ENCODE measurements around the gene ARHGEF16.

Gene ARHGEF16

DNA sequence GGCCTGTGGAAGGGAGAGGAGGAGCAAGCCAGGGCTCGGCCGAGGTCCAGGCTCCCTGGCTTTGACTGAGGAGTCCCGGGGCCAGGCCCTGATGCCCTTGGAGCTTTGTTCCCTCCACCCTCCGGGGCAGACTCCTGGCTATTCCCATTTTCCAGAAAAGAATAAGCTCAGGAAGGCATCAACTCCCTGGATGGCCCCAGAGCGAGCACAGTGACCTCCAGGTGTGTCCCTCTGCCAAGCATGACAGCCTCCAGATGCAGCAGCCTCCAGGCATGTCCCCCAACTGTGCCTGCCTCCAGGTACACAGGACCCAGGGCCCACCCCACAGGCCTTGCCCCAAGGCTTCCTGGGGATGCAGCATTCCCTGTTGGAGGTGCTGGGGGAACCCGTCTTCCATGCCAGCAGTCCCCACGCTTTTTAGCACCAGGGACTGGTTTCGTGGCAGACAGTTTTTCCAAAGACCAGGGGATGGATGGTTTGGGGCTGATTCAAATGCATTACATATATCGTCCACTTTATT, 15.7 kb upstream of the ARHGEF16 start:
- no peak for DNase-seq (ENCODE audit: low read depth)

DNA sequence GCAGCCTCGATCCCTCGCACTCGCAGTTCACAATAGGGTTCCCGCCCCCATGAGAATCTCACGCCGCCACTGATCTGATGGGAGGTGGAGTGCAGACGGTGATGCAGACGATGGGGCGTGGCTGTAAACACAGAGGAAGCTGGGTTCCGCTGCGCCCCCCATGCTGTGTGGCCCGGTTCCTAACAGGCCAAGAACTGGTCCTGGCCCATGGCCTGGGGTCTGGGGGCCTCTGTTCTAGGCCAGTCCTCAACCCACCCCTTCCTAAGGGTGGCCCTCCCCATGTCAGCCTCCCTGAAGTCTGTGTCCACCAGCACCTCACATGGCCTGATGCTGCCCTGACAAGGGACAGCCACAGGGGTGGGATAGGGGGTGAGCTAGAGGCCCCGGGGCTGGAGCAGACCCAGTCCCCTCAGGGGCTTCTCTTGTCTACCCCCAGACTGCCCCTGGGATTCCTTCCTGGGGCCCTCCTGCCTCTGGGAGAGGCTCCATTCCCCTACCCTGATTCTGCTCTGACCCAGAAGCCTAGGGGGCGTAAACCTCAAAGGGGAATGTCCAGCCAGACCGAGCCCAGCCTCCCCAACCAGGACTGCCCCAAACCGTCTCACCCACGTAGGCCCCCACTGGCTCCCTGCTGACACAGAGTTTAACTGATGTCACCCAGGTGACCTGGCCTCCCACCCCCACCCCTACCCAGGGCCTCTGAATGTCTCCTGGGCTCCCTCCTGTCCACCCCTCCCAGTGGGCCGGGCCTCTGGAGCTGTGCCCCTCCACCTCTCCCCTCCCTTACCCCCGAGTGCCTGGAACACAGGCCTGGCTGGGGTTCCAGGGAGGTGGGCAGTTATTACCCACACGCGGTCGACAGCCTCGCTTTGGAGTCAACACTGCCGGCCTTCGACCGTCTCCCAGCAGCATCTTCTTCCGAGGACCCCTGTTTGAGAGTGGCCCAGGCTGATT, 14.8 kb upstream of the ARHGEF16 start:
- no peak for DNase-seq (ENCODE audit: low read depth)

DNA sequence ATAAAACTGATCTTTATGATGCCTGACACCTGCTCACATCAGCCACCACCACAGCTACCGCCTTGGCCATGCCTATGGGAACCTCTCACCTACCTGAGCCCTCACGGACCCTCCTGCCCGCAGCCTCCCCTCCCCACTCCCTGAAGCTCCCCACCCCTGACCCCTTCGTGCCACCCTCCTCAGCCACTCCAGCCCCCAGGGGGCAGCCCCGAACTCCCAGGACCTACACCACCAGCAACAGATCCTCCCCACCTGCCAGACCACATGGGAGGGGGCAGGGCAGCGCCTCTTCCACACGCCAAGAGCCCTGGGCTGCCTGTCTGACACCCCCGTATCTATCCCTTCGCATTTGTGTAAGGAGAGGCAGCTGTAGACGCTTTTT, 14.2 kb upstream of the ARHGEF16 start:
- no peak for DNase-seq (ENCODE audit: low read depth)

DNA sequence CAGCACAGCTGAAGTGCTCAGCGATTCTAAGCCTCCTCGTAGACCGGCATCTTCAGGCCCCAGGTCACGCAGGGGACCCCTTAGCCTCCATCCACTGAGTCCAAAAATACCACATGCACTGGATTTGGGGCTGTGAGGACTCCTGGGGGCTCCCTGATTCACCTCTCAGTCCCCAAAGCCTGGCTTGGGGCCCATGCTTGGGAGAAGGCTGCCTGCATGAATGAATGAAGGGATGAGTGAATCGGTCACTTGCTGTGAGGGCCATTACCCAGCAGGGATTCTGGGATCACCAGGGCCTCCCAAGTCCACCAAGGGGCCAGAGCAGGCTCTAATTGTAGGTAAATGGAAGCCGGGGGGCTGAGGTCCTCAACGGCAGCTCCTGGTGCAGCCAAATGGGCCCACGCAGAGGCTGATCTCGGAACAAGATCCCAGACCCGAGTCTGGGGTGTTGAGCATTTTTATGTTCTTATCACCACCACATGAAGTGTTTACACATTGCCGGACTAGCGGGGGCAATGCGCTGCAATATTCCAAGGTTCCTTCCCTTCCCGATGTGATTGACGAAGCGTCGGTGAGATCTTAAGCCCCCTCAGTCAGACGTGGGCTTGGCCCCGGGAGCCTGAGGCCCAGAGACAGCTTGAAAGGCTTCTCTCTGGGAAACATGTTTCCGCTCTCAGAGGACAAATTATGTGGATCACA, 13.6 kb upstream of the ARHGEF16 start:
- no peak for DNase-seq (ENCODE audit: low read depth)

DNA sequence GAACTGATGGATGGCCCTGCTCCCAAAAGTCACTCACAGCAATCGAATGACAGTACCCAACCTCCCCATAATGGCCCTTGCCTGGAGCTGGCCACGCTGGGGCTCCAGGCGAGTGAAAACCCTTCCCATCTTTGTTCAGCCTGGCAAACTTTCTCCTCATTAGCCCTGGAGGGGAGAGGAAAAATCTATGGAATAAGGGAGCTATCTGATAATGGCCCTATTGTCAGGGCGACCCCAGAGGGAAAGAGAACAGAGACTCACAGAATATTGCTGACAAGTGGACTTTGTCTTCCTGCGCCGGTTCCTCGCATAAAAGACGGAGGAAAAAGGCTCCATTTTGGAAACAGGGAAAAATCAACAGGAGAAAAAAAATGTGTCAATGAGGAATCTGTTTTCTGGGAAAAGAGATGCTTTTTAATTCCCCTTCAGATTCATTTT, 13.0 kb upstream of the ARHGEF16 start:
- no peak for DNase-seq (ENCODE audit: low read depth)

DNA sequence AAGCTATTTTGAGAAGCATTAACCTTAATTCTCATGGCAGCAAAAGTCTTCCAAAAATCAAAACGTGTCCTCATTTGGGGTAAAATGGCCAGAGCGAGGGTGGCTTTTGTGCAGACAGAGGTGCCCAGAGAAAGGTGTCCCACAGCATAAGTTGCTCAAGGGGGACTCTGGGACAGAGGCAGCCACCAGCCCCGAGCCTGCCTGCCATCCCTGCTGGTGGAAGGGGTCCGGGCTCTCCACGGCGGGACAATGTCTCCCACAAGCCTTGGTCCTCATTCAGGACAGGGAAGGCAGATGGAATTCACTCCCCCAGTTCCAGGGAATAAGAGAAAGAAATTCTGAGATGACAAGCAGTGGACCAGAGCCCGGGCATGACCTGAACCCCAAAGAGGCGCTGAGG, 12.6 kb upstream of the ARHGEF16 start:
- DNase-seq (ENCODE audit: low read depth), result no peak

DNA sequence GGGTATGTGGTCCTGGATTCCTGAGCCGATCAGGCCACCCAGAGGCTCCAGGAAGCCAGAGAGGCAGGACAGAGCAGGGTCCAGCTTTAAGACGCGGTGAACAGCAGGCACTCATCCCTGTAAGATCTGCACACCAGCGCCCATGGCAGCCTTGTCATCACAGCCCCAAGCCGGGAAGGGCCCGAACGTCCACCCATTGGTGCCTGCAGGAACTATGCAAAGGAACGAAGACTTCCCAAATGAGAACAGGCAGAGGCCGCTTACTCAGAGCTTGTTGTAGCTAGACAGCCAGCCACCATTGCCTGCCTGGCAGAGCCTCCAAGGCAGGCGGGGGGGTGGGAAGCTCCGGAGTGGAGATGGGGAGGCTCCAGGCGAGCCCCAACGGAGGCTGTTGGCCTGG, 12.1 kb upstream of the ARHGEF16 start:
- DNase-seq (ENCODE audit: low read depth), result no peak

DNA sequence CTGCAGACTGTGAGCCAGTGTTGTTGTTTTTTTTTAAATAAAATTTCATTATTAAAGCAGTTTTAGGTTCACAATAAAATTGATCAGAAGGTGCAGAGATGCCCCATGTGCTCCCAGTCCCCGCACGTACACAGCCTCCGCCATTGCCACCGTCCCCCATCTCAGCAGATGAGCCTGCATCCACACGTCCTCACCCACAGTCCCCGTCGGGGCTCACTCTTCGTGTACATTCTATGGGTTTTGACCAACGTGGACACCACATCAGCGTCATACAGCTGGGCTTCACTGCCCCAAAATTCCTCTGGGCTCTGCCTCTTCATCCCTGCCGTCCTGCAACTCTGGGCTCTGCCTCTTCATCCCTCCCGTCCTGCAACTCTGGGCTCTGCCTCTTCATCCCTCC, 11.6 kb upstream of the ARHGEF16 start:
- DNase-seq (ENCODE audit: low read depth), result no peak

DNA sequence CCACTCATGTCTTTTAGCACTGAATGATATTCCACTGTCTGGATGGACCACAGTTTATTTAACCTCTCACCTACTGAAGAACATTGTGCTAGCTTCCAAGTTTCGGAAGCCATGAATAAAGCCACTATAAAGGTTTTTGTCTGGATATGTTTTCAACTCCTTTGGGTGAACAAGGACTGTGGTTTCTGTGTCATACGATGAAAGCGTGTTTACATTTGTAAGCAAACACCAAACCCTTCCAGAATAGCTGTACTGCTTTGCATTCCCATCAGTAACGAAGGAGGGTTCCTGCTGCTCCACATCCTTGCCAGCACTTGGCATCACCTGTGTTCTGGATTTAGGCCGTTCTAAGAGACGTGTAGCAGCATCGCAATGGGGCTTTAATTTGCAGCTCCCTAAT, 10.7 kb upstream of the ARHGEF16 start:
- DNase-seq (ENCODE audit: low read depth), result no peak

DNA sequence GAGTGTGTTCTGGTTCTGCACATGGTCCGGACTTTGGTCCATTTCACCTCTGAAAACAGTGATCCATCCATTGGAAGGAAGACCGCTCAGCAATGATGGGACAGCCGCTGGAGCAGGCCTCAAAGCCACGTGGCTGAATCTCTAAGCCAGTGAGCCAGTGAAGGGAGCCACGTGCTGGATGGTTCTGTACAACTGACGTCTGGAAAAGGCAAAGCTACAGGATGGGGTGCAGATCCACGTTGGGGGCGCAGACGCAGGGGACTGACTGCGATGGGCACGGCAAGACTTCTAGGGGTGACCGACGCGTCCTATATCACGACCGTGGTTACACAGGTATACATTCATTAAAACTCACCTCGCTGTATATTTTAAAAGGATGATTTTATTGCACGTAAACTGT, 10.2 kb upstream of the ARHGEF16 start:
- no peak for DNase-seq (ENCODE audit: low read depth)

DNA sequence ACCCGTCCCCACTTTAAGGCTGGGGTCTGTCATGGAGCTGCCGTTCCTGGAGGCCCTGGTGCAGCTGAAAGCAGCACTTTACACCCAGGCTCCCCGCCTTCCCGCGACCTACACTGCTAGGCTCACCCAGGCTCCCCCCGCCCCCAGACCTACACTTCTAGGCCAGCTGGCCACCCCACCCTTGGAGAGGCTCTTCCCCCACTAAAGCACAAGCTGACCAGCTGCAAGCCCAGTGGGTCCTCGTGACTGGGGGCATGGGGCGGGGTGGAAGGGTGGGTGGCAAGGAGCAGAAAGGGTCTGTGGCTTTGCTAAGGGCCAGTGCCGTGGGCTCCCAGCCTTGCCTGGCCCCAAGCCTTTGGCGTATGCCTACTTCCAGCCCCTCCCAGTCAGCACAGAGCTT, 9.7 kb upstream of the ARHGEF16 start:
- no peak for DNase-seq (ENCODE audit: low read depth)

DNA sequence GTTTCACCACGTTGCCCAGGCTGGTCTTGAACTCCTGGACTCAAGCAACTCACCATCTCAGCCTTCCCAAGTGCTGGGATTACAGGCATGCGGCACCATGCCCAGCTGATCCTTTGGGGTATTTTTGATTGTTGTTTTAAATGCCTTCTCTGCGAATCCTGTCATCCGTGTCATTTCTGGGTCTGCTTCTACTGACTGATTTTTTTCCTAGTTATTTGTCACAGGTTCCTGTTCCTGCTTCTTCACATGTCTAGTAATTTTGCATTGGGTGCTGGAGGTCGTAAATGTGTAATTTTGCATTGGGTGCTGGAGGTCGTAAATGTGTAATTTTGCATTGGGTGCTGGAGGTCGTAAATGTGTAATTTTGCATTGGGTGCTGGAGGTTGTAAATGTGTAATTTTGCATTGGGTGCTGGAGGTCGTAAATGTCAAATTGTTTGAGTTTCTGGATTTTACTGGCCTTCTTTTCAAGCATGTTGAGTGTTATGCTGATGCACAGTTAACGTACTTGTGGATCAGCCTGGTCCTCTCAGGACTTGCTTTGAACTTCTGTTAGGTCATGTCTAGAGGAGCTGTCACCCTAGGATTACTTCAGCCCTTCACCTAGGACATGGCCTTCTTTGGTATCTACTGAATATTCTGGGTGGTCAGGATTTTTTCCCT, 4.1 kb upstream of the ARHGEF16 start:
- DNase-seq (ENCODE audit: low read depth), result no peak

DNA sequence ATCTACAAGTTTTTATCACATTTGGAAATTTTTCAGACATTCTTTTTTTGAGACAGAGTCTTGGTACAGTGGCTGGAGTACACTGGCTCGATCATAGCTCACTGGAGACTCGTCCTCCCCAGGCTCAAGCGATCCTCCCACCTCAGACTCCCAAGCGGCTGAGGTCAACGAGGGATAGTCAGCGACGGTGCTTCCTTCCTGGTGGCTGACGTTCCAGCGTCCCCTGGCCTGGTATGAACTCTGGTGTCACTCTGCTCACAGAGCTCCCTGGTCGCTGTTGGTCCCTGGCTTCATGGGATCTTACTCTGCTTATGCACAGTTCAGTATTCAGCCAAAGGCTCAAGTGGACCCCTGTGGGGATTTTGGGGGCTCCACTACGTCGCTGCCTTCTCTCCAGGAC, 3.5 kb upstream of the ARHGEF16 start:
- no peak for DNase-seq (ENCODE audit: low read depth)

DNA sequence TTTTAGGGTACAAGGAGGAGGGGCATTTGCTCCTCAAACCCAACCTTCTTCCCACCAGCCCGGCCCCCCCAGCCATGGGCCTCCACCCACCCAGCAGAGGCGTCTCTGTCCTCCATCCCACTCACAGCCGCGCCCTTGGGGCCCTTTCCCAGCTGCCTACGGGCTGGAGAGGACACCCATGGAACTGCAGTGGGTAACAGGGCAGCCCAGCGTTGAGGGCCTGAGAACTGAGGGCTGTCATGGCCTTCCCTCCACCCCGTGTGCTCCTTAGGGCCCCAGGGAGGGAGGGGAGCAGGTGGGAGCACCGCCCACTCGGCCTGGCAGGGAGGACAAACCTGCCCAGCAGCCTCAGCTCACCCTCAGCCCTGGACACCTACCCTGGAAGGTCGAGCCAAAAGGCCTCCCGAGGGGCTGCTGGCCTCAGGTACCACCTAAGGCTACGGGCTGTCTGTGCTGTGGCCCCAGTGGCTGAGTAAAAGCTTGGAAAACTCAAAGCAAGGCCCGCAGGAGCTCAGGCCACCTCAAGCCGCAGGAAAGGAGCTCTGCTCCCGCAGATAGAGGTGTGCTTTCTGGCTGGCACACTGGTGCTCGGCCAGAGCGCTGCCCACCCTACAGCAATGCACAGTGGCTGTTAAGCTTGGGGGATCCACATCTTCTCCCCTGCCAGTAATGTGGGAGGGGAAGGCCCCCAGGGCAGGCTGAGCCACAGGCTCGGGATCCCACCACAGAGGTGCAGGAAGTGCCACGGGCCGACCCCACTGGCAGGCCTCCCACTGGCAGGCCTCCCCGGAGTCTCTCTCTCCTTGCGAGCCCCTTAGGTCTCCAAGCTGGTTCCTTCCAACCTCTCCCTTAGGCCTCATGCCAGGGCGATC, 2.2 kb upstream of the ARHGEF16 start:
- DNase-seq (ENCODE audit: low read depth), result no peak

DNA sequence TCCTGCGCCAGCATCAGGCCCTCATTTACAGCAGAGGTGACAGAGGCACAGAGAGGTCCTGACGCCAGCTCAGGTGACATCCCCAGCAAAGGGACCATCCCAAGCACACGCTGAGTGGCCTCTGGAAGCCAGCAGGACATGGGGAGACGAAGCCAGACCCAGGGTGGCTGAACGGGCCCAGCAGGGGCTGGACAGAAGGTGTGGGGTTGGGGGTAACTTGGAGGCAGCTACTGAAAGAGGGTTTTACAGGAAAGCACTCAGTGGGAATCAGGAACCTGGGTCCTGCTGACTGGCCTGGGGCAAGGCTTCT, 1.6 kb upstream of the ARHGEF16 start:
- no peak for DNase-seq (ENCODE audit: low read depth)

DNA sequence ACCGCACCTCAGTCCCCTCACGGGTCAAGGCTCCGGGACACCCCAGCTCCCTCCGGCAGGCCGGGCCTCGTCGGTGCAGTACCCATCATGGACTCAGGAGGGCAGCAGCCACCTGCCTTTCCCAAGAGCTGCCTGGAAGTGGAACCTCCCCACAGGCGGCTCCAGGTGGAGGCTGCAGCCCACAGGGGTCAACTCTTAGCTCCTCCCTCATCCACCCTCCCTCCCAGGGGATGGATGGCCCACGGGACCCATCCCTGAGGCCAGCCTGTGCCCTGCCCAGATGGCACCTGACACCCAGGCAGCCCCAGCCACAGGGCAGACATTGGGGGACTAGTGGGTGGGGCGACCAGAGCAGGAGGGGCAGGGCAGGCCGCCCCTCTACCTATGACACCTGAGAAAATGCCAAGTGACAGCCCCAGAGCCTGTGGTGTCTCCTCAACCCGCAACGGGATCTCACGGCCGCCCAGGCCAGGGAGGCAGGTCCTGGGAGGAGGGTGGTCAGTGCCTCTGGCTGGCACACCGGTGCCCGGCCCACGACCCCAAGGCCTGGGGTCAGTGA, 1.2 kb upstream of the ARHGEF16 start:
- peak; percentile 60 for DNase-seq (ENCODE audit: low read depth)

DNA sequence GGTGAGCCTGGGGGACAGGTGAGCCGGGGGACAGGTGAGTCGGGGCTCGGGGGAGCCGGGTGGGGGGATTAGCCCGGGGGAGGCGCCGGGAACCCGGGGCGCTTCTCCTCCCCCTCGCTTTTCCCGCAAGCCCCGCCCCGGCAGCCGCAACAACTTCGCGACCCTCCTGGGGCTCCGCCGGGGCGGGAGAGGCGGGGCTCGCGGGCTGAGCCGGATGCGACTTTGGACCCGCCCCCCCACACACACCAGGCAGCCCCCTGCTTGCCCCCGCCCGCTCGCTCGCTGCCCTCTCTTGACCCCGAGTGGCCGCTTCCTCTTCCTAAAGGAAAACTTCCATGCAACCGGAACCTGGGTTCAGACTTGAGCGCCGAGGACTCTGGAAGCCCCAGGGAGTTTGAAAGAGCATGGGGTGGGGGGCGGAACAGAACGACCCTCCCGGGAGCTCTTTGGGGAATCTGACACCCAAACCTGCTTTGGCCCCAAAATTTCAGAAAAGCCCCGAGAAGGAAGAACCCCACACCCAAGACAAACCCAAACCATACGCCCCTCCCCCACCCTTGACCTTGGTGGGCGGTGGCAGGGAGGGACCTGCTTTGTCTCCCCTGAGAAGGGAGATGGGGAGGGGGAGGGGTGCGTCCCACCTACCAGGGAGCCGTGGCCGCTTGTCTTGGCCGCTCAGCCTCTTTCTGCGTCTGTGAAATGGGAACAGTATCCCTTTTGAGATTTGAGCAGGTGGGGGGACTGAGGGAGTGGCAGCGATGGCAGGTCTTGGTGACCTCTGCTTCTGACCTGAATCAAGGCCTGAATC, 550 bp downstream of the ARHGEF16 start:
- DNase-seq (ENCODE audit: low read depth), result no peak

DNA sequence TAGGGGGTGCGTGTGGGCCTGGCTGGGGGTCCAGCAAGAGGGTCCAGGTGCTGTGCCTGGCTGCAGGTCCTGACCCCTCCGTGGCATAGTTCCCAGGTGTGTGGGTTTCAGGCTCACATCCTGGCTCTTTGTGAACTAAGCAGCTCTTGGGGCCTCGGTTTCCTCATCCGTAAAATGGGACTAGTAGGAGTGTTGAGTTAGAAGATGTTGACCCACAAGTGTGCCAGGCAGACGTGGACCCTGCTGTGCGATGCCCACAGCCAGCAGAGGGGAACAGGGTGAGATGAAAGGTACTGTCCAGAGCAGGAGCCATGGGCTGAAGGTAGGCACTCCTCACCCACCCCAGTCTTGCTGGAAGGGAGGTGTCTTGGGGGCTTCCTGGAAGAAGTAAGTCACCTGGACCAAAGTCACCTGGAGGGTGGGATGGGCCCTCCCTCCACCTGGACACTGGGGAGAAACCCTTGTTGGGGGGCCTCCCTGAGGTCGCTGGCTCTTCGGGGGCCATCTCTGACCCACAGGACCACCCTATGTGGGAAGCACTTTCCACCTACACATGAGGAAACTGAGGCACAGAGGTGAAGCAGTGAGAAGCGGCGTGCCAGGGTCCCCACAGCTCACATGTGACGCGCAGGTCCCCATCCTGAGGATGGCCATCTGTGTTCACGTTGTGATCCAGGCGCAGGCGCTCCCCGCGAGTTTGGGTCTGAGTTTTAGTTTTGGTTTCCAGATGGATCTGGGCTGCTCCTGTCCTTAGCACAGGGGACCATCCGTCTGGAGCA, 1.4 kb downstream of the ARHGEF16 start:
- DNase-seq (ENCODE audit: low read depth), result no peak

DNA sequence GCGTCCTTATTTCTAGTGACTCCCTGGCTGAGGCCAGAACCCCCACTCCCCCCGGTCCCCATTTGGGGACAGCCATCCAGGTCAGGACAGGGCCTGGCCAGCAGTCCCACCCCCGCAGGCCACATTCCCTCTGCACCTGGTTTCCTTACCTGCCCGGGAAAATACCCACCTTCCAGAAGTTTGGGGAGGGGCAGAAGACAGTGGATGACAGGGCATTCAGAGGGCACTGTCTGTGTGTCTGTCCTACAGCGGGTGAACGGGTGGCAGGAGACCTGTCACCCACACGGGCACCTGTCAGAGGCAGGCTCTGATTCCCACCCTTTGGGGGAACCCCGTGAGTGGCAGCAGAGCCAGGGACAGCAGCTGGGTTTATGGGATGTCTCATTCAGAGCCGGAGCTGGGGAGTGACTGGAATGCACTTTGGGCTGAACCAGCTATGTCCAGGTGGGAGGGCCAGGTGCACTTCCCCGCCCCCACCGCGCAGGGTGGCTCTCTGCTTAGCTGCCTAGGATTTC, 2.0 kb downstream of the ARHGEF16 start:
- DNase-seq (ENCODE audit: low read depth), result no peak
